Prostate gland (tissue), 2 donors: Measurements from ENCODE around the gene AKAP9. TPM values are rescaled to one million over a fixed set of nuclear protein-coding genes. Genes with fewer than 3 reads are reported as not detected.
A peak's percentile ranks its signal among the peaks of the same experiment; 100 is the strongest.
"Not testable (repeated sequence)": the region's sequence is repeated elsewhere in the genome, so short reads cannot be mapped to it uniquely, and the experiment has no call there.

Source experiments
- DNase-seq: peaks from one replicate; pipeline ENCODE4 v3.0.0-alpha.2; 2019; ENCODE audit warnings: low spot score
- H3K27ac ChIP-seq, 2 donors: fragments of 200-600 bp; sonication (generic); 2 replicates each; pipeline ENCODE4 v1.5.1; 2017 to 2019
- H3K27me3 ChIP-seq: fragments of 200-600 bp; sonication (generic); replicated peaks from 2 replicates; pipeline ENCODE4 v1.5.1; 2019; ENCODE audit not compliant: insufficient read depth
- H3K36me3 ChIP-seq, 2 donors: fragments of 200-600 bp; sonication (generic); 1 replicate in 1 of 2; 2 replicates in 1 of 2; pipeline versions ENCODE4 v1.5.1 to v1.8.1; 2017 to 2019
- H3K4me1 ChIP-seq: fragments of 200-600 bp; sonication (generic); replicated peaks from 2 replicates; pipeline ENCODE4 v1.5.1; 2019
- H3K4me3 ChIP-seq, 2 donors: fragments of 200-600 bp; sonication (generic); 2 replicates each; pipeline ENCODE4 v1.5.1; 2017 to 2019
- H3K9me3 ChIP-seq: fragments of 200-600 bp; sonication (generic); 2 replicates; pipeline ENCODE4 v1.5.1; 2017
- POLR2A ChIP-seq: fragments of 450-650 bp; IDR thresholded peaks from one replicate; pipeline ENCODE4 v1.6.1; 2016; ENCODE audit warnings: antibody characterized with exemption, mild to moderate bottlenecking
- POLR2AphosphoS5 ChIP-seq: sonication (generic); formaldehyde crosslinking; IDR thresholded peaks from one replicate; pipeline ENCODE4 v1.6.1; 2017; ENCODE audit warnings: antibody characterized with exemption
- WGBS: methylation state at CpG from one replicate; pipeline ENCODE4 v1.1.5; 2018; 5-methylcytosine and 5-hydroxymethylcytosine counted together
- intact Hi-C: fragments of 100-400 bp; cut with DNase I; formaldehyde crosslinking; loops from one replicate; pipeline ENCODE4 v1.14.2; 2022
- total RNA-seq, 2 donors: library from RNA; depleted of rRNA; stranded (reverse); fragments of >200 nt; gene quantifications; one replicate each; pipeline ENCODE4 v1.1.0, GENCODE V29; 2016
- TF ChIP-seq, protein P1 (sequence below), 4 experiments: fragments of 200-600 bp in 2 of 4; fragments of 450-650 bp in 2 of 4; sonication (generic) in 2 of 4; IDR thresholded peaks; 1 replicate in 3 of 4; 2 replicates in 1 of 4; pipeline ENCODE4 v1.5.1; 2016 to 2019; ENCODE audit warnings: antibody characterized with exemption in 4 of 4, mild to moderate bottlenecking in 2 of 4, moderate library complexity in 2 of 4

The AKAP9 gene
- total RNA-seq: 10 to 100 TPM; 61.8 to 80.1 TPM

DNA sequence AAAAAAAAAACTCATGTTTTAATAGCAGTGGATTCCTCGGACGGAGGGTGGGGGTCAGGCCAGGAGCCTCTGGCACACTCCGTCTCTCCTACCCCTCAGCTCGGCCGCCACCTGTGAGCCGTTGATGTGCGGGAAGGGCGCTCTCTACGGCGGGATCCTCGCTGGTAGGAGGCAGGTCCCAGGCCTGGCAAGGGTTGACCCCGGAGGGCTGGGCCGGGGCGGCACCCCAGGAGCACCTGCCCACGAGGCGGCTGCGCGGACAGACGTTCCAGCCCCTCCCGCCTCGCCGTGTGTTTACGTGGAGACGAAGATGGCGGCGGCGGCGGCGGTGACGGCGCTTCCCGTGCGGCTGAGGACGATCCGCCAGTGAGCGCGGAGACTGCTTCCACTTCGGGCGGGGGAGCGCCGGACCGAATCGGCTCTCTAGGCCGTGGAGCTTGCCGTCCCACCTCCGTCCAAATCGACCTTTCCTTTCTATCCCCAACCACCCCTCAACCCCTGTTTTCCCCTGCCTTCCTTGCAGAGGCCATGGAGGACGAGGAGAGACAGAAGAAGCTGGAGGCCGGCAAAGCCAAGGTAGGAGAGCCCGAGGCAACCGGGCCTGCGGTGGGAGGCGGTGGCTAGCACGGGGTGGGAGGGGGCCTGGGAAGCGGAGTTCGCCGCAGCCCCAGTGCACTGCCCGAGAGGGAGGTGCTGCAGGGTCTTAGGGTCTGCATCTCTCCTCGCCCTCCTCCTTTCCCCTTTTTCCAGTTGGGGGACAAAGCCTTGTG, at the start of gene AKAP9:
TSS of gene AKAP9 (plus strand) at position 291 of the 770 bp plus-strand sequence. CDS start at position 529, 238 bp downstream.
- 1% methylated on average over 45 of the region's 59 CpGs for WGBS
- TF ChIP-seq, protein P1, sequence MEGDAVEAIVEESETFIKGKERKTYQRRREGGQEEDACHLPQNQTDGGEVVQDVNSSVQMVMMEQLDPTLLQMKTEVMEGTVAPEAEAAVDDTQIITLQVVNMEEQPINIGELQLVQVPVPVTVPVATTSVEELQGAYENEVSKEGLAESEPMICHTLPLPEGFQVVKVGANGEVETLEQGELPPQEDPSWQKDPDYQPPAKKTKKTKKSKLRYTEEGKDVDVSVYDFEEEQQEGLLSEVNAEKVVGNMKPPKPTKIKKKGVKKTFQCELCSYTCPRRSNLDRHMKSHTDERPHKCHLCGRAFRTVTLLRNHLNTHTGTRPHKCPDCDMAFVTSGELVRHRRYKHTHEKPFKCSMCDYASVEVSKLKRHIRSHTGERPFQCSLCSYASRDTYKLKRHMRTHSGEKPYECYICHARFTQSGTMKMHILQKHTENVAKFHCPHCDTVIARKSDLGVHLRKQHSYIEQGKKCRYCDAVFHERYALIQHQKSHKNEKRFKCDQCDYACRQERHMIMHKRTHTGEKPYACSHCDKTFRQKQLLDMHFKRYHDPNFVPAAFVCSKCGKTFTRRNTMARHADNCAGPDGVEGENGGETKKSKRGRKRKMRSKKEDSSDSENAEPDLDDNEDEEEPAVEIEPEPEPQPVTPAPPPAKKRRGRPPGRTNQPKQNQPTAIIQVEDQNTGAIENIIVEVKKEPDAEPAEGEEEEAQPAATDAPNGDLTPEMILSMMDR (IDR thresholded peaks at IDR 0.05): no peak
- TF ChIP-seq POLR2AphosphoS5: peak; percentile 83
- peak; percentile 93 for TF ChIP-seq POLR2A
- DNase-seq: peak; percentile 92
- no peaks in the 10 kb centered on the region for H3K4me1 ChIP-seq
- peak within 1 kb of the TSS; percentile 92 to 93 for H3K27ac ChIP-seq
- H3K36me3 ChIP-seq: no peaks in the 10 kb centered on the region
- intact Hi-C loops: loop anchor here (2.0 kb wide), 1 partner anchor 194 kb away; the partner anchor contains the start of gene CYP51A1
- peak within 1 kb of the TSS; percentile 65 to 67 for H3K4me3 ChIP-seq
- H3K9me3 ChIP-seq: no peaks in the 10 kb centered on the region
- no peaks in the 10 kb centered on the region for H3K27me3 ChIP-seq

DNA sequence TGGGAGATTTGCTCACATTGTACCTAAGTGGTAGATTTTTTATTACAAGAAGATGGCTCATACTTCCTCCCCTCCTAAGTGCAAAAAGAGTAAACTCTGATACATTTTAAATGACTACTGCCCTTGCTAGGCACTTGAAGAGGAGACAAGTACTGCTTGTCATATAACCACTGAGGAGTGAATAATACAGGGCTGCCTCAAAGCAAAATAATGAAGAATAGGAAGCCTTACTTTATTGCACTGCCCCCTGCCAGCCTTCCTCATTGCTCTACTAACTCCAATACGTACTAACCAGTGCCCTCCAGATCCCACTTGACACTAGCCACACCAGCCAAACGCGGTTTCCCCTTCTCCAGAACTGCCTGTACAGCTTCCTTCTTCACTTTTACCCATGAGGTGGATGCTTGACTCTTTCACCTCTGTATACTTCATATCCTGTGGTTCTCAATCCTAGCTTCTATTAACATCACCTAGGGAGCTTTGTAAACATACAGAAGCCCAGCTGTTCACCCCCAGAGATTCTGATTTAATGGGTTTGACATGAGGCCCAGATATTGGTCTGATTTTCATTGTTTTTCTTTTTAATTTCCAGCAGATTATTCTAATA, 48.5 kb upstream of the AKAP9 start:
- intact Hi-C loops: no loop called here
- TF ChIP-seq, protein P1 (IDR thresholded peaks at IDR 0.05): no peak
- no peak for TF ChIP-seq POLR2AphosphoS5
- no peak for TF ChIP-seq POLR2A
- H3K9me3 ChIP-seq: no peaks in the 10 kb centered on the region
- H3K27ac ChIP-seq: no peak overlapping the region
- no peaks in the 10 kb centered on the region for H3K27me3 ChIP-seq
- H3K4me1 ChIP-seq: no peaks in the 10 kb centered on the region
- WGBS: 61% methylated on average over 3 of the region's 3 CpGs
- no peak for DNase-seq
- H3K36me3 ChIP-seq: no peaks in the 10 kb centered on the region
- H3K4me3 ChIP-seq: no peak overlapping the region

DNA sequence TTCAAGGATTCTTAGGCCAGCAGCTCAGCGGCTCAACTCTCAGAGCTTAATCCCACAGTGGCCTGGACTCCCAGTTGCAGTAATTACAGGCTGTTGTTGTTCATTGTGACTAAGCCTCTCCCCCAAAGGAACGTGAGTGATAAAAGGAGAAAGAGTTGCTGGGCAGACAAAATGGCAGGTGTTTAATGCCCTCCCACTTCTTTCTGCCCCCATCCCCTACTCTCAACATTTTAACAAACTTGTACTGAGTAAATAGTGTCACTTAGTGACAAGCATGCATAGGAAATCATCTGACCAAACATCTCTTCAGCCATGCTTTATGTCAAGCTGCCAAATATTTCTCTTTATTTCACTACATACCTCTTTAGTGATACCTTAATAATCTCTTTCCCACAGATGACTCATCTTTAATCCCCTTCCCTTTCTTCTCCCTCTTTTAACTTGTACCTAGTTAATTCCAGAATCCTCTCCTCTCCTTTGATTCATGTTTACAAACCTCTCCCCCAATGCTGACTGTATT, 47.8 kb upstream of the AKAP9 start:
- Histone ChIP-seq H3K4me3 (no peak overlapping the region), H3K4me1 (no peaks in the 10 kb centered on the region), H3K9me3 (no peaks in the 10 kb centered on the region), H3K27ac (no peak overlapping the region), H3K36me3 (no peaks in the 10 kb centered on the region), H3K27me3 (no peaks in the 10 kb centered on the region)
- WGBS: 41% methylated on average over 2 of the region's 2 CpGs
- DNase-seq: no peak
- TF ChIP-seq, protein P1 (IDR thresholded peaks at IDR 0.05): no peak
- no peak for TF ChIP-seq POLR2AphosphoS5
- TF ChIP-seq POLR2A: no peak
- intact Hi-C loops: no loop called here

DNA sequence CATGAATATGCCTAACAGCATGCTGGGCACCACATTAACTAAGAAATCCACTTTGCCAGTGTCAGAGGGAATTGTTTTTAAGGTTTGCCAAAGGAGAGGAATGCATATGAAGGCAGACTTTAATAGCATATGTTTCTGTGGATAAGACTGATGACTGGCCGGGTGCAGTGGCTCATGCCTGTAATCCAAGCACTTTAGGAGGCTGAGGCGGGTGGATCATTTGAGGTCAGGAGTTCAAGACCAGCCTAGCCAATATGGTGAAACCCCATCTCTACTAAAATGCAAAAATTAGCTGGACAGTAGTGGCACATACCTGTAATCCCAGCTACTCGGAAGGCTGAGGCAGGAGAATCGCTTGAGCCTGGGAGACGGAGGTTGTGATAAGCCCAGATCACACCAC, 47.0 kb upstream of the AKAP9 start:
- H3K27me3 ChIP-seq, H3K36me3 ChIP-seq, intact Hi-C loops, H3K9me3 ChIP-seq, DNase-seq, H3K4me3 ChIP-seq, H3K27ac ChIP-seq, H3K4me1 ChIP-seq: not testable (repeated sequence)
- 95% methylated on average over 5 of the region's 5 CpGs for WGBS

DNA sequence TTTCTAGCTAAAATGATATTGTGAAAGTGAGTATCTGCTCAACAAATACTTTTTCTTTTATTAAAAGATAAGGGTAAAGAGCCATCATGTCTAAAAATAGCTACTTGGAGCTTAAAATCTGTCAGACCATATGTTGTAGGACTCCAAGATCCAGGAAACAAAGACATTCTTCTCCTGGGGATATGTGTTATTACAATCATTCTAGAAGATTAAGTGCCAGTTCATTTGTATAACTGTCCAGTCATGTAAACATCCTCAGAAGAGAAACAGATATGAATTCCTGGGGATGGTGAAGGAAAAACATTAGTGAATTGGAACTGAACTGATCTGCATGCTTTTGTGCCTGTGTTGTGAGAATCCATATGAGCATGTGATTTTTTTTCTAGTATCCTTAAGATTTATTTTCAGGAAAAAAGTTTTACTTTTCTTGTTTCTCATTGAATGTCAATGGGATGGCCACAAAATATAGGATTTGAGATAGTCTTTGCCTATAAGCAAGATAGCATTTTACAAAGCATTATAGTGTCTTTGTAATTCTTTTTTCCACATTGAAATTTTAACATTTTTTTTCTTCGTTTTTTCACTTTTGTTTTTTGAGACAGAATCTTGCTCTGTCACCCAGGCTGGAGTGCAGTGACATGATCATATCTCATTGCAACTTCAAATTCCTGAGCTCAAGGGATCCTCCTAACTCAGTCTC, 45.7 kb upstream of the AKAP9 start:
- H3K9me3 ChIP-seq: no peaks in the 10 kb centered on the region
- H3K4me3 ChIP-seq: no peak overlapping the region
- no peak for DNase-seq
- intact Hi-C loops: no loop called here
- no peaks in the 10 kb centered on the region for H3K36me3 ChIP-seq
- TF ChIP-seq POLR2A: no peak
- no peak for TF ChIP-seq POLR2AphosphoS5
- TF ChIP-seq, protein P1 (IDR thresholded peaks at IDR 0.05): no peak
- H3K27me3 ChIP-seq: no peaks in the 10 kb centered on the region
- no peaks in the 10 kb centered on the region for H3K4me1 ChIP-seq
- 74% methylated on average over 1 of the region's 1 CpG for whole genome bisulfite sequencing
- no peak overlapping the region for H3K27ac ChIP-seq
